HG03097 (cell line): ENCODE measurements around the gene IGLL1.
"Not testable (repeated sequence)": the region's sequence is repeated elsewhere in the genome, so short reads cannot be mapped to it uniquely, and the experiment has no call there.

Source experiments
- ATAC-seq: cut with Tn5 transposase; IDR thresholded peaks from one replicate; pipeline ENCODE4 v1.9.1; 2021; ENCODE audit not compliant: unreplicated experiment, low FRiP score

The IGLL1 gene

DNA sequence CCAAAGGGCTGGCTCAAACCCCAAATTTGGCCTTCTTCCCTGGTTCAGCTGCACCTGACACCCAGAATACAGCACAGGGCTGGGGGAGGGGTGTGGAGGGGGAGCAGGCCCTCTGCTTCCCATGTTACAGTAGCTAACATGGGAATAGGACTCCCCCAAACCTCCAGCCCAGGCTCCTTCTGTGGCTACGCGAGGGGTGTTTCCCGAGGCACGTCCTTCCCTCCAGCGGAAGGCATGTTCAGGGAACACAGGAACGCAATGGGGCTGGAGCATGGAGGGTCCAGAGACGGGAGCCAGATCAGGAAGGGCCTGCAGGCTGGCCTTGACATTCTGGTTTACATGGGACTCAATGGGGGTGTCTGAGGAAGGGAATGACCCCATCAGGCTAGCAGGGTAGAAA, 11.8 kb upstream of the IGLL1 start:
- no peak for ATAC-seq

DNA sequence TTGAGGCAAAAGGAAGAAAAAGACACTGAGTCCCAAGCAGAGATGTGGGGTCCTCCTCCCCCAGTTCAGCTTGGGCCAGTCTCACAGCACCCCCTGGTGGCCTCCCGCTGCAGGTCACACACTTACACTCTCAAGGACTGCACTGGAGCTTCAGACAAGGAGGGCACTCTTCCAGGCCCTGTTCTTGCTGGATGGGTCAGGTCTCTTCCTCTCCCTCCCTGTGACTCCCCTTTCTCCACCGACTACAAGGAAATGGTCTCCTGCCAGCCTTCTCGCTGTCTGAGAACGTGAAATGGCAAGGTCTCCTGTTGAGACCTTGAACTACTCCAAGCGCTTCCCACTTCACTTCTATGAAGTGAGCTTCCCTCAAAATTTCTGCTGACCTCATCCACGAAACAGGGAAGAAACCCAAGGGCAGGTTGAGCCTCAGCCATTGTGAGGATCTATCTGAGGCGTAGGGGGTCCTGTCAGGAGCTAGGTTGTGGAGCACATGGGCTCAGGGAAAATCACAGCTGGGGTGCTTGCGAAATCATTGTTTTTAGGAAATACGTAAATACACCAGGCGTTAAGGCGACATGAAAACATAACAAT, 11.2 kb upstream of the IGLL1 start:
- no peak for ATAC-seq

DNA sequence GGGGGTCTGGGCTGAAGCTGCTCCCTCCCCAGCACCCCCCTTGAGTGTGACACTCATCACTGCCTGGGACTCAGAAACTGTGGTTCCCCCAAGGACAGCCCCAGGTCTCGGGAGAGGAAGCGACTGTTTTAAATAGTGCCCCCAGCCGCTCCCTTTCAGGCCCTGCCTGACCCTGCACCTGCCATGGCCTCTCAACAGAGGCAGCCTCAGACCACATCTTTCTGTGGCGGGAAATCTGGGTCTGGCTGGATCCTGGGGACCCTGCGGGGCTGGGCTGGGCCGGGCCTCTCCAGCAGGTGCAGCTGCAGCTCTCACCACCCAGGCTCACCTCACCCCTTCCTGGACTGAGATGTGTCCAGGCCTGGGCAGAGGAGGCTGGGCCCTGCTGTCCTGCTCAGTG, 3.7 kb upstream of the IGLL1 start:
- ATAC-seq = no peak

DNA sequence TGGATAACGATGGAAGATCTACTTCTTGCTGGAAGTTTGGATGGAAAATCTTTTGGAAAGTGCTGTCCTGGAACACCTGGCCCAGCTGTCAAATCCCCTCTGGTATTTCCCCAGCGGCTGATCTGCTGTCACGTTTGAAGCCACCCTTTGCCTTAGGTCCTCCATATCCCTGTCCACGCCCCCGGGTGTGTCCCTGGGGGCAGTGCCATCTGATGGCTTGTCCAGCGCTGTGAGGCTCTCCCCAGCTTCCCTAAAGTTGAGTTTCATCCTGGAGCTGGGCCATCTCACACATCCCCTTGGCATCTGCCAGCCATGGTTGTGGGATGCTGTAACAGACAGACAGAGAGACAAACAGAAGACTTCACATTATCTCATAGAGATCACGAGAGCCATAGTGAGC, 3.1 kb upstream of the IGLL1 start:
- no peak for ATAC-seq

DNA sequence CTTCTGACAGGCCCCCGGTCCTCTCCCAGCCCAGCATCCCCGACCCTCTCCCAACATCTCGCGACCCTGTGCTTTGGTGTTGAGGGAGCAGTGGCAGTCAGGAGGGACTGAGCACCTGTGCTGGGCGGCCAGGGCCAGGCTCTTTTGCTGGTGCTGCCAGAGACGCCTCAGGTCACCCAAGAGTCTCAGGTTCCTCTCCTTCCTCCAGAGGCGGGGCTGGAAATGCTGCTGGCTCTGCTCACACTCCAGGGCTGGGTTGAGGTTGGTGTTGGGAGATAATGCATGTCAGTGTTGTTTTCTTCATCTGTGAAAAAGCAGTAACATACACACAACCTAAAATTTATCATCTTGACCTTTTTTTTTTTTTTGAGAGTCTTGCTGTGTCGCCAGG, 1.2 kb upstream of the IGLL1 start:
- no peak for ATAC-seq

DNA sequence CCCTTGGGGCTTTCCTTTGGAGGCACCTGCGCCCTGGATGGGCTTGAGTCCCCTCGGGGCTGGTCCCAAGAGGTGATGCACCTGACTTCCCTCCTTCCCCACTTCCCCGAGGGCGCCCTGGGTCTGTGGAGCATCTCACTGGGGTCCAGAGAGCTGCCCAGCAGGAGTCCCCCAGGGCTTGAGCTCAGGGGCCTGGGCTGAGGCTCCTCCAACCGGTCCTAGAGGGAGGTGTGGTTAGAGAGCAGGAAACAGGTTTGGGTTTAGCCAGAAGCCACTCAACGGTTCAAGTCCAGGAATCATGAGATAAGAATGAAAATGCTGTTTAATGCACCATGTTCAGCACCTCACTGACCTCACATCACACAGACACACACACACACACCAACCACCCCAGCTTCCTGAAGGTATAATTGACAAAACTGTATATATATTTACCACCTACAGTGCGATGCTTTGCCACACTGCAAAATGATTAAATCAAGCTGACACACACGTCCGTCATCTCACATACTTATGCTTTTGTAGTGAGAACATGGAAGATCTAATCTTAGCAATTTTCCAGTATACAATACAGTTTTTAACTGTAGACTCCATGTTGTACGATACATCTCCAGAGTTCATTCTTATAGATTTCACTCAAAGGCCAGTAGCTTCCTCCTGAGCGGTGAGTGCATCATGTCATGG, 628 bp upstream of the IGLL1 start:
- ATAC-seq = no peak

DNA sequence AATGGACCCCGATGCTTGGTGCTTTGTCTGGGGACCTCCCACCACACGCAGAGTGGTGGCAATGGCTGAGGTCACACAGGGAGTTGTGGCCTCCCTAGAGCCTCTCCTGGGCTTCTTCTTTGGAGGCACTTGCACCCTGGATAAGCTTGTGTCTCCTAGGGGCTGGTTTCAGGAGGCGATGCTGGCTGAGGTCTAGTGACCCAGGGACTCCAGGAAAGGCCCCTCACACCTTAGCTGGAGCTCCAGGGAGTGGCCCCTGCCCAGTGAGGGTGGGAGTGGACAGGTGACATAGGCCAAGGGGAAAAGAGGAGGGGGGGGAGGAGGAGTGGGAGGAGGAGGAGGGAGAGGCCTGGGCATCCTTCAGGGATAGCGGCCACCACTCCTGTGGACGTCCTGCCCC, 810 bp downstream of the IGLL1 start:
- ATAC-seq = no peak

DNA sequence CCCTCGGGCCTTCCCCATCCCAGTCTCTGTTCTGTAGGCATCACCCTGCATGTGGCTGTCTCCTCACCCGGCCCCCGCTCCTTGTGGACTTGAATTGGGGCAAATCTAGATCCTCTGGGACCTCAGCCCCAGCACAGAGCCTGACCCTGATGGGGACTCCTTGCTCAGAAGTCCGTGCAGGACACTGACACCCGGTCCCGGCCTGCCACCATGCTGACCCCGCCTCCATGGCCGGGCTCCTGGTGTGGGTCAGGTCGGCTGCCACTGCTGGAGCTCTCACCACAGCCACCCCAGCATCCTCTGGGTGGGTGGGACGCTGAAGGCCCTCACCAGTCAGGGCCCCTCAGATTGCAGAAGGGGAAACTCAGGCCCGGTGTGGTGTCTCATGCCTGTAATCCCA, 1.8 kb downstream of the IGLL1 start:
- ATAC-seq = no peak

DNA sequence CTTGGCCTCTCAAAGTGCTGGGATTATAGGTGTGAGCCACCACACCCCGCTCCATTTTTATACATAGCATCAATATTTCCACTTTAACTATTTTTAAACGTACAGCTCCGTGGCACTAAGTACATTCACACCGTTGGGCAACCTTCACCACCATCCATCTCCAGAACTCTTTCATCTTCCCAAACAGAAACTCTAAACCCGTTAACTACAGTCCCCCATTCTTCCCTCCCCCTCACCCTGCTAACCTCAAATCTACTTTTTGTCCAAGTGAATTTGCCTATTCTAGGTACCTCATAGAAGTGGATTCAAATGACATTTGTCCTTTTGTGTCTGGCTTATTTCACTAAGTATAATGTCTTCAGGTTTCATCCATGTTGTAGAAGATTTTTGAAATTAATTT, 3.4 kb downstream of the IGLL1 start:
- ATAC-seq = no peak

DNA sequence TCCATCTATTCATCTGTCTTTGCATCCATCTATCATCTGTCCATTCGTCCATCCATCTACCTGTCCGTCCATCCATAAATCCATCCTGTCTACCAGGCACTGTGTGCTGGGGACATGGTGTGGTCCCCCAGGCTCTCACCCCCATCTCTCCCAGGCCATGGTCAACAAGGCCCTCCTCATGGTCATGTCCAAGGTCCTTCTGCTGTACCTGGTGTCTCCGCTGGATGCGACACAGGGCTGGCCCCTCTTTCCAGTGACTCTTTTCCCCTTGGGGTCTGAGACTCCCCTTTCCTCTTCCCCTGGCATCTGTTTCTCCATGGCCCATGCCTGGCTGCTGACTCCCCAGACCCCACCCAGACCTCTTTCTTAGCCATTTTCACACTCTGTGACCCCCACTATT, 4.5 kb downstream of the IGLL1 start:
- no peak for ATAC-seq

DNA sequence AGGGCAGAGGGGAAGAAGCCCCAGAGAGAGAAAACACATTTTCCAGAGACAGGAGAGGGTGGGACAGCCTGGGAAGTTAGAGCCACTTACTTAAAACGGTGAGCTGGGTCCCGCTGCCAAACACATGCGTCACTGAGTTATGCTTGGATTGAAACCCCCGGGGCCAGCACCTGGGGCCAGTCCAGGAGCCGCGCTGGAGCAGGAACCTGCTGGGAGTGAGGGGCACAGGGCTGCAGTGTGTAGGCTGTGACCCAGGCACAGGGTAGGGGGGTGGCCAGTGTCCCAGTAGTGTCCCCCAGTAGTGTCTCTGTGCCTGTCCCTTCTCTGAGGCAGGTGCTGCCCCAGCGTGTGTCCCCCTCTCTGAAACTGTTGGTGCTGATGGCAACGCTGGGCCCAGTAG, 5.2 kb downstream of the IGLL1 start:
- ATAC-seq = no peak

DNA sequence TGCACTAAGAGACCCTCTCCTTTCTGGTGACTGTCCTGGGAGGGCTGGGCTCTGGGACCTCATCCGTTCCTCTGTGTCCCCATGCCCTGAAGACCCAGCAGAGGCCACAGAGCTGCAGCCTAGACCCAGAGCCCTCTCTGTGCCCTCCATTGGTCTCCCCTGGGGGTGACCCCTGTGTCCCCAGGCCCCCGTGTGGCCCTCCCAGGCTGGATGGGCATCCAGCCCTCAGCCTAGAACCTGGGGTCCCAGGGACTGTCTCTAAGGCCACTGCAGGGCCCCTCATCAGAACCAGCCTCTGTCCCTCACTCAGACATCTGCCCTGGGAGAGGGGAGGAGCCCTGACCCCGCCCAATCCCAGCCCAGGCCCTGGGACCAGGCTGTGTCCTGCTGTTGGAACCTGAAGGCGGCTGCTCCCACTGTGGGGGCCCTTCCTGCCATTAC, 5.7 kb downstream of the IGLL1 start:
- no peak for ATAC-seq

DNA sequence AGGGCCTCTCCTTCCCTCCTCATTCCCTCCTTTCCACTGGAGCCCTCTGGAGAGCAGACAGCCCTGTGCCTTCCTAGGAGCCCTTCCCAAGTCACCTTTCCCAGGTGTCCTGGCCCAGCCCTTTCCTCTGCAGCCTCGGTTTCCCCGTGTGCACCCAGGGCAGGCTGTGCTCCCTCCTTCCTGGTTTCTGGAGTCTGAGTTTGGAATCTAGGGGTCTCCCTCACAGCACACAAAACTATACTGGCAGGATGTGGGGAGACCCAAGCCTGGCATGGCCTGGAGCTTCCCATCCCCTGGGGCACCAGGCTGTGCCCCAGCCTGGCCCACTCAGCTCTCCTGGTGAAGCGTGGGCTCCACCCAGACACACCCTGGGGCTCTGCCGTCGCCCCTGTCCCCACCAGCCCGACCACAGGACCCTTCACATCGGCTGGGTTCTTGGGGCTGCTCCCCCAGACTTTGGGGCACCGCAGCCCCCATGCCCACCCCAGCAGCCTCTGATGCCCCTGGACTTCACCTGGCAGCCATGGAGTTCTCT, 6.3 kb downstream of the IGLL1 start:
- not testable (repeated sequence) for ATAC-seq

DNA sequence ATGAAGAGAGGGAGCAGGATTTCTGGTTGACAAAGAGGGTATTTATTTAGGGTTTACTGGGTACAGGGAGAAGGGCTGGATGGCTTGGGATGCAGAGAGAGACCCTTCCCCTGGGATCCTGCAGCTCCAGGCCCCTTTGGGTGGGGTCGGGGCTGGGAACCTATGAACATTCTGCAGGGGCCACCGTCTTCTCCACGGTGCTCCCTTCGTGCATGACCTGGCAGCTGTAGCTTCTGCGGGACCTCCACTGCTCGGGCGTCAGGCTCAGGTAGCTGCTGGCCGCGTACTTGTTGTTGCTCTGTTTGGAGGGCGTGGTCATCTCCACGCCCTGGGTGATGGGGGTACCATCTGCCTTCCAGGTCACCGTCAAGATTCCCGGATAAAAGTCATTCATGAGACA, 7.0 kb downstream of the IGLL1 start:
- not testable (repeated sequence) for ATAC-seq

DNA sequence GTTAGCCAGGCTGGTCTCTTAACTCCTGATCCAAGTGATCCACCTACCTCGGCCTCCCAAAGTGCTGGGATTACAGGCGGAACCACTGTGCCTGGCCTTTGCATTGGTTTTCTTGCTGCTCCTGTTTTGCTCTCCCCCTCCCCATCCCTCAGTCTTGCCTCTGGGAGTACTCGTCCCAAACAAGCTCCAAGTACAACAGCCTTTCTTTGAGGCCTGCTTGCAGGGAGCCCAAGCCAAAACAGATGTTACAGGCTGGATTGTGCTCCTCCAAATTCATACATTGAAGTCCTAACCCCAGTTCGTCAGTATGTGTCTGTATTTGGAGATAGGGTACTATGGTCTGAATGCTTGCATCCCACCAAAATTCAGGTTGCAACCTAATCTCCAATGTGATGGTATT, 8.6 kb downstream of the IGLL1 start:
- ATAC-seq = no peak

DNA sequence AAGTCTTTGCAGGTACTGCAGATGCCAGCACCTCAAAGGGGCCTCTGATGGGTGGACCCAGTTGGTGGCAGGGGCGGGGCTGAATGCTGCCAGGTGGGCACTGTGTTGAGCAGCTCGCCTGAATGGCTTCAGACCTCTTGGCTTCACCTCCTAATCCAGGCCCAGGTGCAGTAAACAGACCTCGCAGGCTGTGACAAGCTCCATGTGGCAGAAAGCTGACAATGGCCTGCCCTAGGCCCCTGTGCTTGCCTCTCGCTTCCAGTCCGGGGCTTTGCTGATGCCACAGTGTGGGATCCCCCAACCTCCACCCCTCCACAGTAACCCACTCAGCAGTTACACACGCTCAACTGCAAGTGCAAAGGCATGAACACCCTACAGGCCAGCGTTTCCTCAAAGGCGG, 9.4 kb downstream of the IGLL1 start:
- ATAC-seq = no peak

DNA sequence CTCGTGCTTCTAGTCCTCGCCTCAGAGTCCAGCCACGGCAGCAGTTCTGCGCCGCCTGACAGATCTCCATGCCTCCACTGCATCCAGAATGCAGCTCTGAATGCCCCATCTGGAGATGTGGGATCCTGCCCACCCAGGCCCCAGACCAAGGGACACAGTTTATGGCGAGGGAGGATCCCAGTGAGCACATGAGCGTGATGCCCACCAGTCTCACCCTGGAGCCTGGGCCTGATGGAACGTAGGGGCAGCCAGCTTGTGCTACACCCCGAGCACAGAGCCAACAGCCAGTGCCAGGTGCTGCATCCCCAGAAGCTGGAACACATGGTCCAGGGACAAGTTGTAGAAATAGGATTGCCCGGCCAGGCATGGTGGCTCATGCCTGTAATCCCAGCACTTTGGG, 10.4 kb downstream of the IGLL1 start:
- ATAC-seq = no peak

DNA sequence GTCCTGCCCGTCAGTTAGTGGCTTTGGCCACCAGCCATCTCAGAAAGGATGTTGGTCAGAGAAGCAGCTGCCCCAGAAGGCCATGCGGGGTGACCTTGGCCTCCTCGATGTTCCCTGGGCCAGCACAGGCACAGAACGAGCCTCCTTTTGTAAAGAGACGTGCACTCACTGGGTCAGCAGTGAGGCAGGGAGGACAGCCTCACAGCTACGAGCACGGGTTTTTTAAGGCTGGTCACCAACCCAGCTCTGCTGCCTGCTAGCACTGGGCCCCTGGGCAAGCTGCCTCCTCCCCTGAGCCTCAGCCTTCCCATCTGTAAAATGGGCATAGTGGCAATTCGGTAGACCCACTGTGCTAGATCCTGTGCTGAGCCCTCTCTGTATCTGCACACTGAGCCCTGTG, 10.8 kb downstream of the IGLL1 start:
- no peak for ATAC-seq

DNA sequence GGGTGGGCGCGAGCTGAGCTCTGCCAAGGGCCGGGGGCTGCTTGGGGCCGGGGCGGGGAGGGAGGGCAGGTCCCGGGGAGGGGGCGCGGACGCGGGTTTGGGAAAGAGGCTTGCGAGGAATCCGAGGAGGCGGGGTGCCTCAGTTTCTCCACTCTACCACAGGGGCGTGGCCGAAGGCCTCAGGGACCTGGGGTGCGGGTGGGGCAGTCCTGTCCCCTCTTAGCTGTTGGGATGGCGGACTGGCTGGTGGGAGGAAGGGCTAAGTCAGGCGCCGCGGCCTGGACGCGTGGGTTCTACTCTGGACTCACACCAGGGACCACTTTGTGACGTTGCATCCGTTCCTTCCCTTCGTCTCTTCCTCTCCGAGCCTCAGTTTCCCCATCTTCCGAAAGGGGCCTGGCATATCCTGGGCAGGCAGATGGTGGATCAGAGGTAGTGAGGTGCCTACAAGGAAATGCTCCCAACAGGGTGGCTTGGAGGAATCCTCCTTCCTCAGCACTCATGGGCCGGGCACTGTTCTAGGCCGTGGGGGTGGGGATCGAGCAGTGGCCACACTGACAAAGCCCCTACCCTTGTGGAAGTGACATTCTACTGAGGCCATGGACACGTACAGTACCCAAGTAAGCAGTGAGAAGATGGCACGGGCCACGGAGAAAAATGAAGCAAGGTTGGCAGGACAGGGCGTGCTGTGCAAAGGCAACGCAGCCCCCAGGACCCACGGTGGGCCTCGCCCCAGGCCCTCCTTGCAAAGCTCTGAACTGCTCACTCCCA, 13.2 kb downstream of the IGLL1 start:
- no peak for ATAC-seq

DNA sequence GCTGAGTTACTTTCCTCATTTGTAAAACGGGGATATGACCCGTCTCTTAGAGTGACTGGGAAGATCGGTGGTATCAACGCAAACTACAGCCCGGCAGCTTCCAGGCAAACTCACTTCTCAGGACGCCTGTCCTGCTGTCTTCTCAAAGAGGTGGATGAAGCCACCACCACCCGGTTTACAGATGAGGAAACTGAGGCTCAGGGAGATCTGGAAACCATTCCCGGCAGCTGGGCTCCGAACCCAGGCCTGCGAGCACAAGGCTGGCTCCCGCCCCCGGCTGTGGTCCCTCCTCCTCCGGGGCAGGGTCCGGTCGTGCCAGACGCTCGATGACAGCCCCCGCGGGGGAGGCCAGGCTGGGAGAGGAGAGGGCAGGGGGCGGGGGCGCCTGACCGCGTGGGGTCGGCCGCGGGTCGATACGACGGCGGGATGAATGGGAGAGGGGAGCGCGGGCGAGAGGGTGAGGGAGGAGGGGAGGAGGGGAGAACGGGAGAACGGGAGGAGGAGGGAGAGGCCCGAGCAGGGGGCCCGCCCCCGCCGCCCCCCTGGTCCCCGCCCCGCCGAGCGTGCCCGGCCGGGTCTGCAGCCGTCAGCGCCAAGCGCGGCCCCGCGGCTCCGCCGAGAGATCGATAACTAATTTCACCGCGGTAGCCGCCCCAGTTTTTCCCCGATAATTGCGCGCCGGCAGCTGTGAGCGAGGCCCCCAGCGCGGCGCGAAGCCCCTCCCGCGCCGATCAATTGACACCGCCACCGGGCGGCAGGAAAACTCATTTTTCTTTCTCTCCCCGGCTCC, 14.0 kb downstream of the IGLL1 start:
- ATAC-seq = no peak

DNA sequence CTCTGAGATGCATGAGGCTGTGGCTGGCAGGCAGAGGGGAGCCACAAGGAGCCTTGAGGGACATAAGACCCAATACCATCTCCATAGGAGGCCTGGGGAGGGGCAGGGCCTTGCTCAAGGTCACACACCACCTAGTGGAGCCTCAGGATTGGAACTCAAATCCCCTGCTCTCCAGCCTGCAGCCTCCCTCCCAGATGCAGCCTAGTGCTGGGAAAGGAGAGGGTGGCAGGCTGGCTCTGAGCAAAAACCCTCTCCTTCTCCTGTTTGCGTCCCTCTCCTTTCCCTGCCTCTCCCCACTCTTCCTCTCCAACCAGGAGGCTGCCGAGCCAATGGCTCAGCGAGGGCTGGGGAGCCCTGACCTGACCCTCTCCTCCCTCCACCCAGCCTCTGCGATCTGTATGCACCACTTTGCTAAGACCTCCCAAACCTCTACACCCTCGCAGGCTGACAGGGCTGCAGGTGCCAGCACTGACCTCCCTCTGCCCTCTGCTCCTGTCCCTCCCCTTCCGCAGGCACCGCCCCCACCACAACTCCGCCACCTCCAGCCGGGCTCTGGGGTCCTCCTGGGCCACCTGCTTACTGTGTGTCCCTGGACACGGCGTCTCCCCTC, 14.7 kb downstream of the IGLL1 start:
- no peak for ATAC-seq
